Measurements from ENCODE around the gene INPP4B. TPM values are rescaled to one million over a fixed set of nuclear protein-coding genes. Genes with fewer than 3 reads are reported as not detected.

Gene INPP4B
- total RNA-seq, 1 experiment from 2014 or later: 0.07 TPM

GRCh38 chr4:142818476-142818875 lies 27.6 kb downstream of the INPP4B start:
- H3K27me3 Mint-ChIP-seq (ENCODE audit: low read depth): no peaks in the 10 kb centered on the region; the same call in 1 of the 2 replicates
- H3K9me3 Mint-ChIP-seq: no peaks in the 10 kb centered on the region
- Histone ChIP-seq H4K5ac (ENCODE audit: insufficient read length, low read depth, low read length) (no peak overlapping the region), H4K91ac (ENCODE audit: insufficient read length, low read depth, low read length) (no peak overlapping the region), H4K20me1 (ENCODE audit: control insufficient read depth, insufficient read depth, insufficient read length) (no peaks in the 10 kb centered on the region), H3K9ac (ENCODE audit: extremely low read depth, insufficient read length, low read length) (no peak overlapping the region), H4K8ac (replicated peaks; ENCODE audit: insufficient read length, low read depth, low read length) (no peak overlapping the region), H3K4me2 (ENCODE audit: insufficient read depth, insufficient read length, low read length) (no peak overlapping the region), H3T11ph (ENCODE audit: low read length) (no peak overlapping the region), H2BK120ac (ENCODE audit: low read depth, low read length, poor library complexity, severe bottlenecking) (no peak overlapping the region), H3K18ac (ENCODE audit: insufficient read length, low read depth, low read length) (no peak overlapping the region), H2AFZ (ENCODE audit: low read length) (no peak overlapping the region), H3K27ac (ENCODE audit: insufficient read length, low read depth, low read length) (no peak overlapping the region), H3K23ac (ENCODE audit: insufficient read length, low read depth, low read length) (no peak overlapping the region), H3K4ac (ENCODE audit: low read depth, low read length) (no peak overlapping the region), H3K23me2 (ENCODE audit: insufficient read length, low read depth, low read length, poor library complexity, severe bottlenecking) (no peaks in the 10 kb centered on the region), H3K56ac (ENCODE audit: insufficient read length, low read depth, low read length) (no peak overlapping the region), H2AK5ac (ENCODE audit: insufficient read length, low read length) (no peak overlapping the region), H3K79me1 (ENCODE audit: insufficient read depth, low read depth, low read length, poor library complexity, severe bottlenecking) (no peaks in the 10 kb centered on the region), H2BK20ac (ENCODE audit: low read depth, low read length, poor library complexity, severe bottlenecking) (no peak overlapping the region), H2BK15ac (ENCODE audit: low read depth, low read length) (no peak overlapping the region), H2BK12ac (ENCODE audit: insufficient read length, low read depth, low read length) (no peak overlapping the region), H3K9me3 (ENCODE audit: control insufficient read depth, low read depth, low read length) (no peaks in the 10 kb centered on the region), H3K4me1 (ENCODE audit: insufficient read depth, low read length) (no peaks in the 10 kb centered on the region), H3K27me3 (ENCODE audit: insufficient read depth, low read length) (no peaks in the 10 kb centered on the region), H2BK5ac (ENCODE audit: insufficient read length, low read length) (no peak overlapping the region), H3K14ac (ENCODE audit: insufficient read depth, low read length) (no peak overlapping the region), H3K79me2 (ENCODE audit: insufficient read depth, low read length) (no peaks in the 10 kb centered on the region)
- H3K4me1 Mint-ChIP-seq: no peaks in the 10 kb centered on the region
- H3K27ac Mint-ChIP-seq: no peak overlapping the region; a peak in 1 of 7 replicates
- no peak for DNase-seq
- no CpG with 5 or more reads among the region's 4 CpGs for WGBS (ENCODE audit: extremely low coverage, insufficient read length, low lambda C conversion rate)
- no peaks in the 10 kb centered on the region; a peak in 1 of 7 replicates for H3K36me3 Mint-ChIP-seq (ENCODE audit: insufficient read depth in 1 of 3, low read depth in 3 of 3)
- no peak overlapping the region for H3K4me3 Mint-ChIP-seq
- TF ChIP-seq CTCF (conservative IDR thresholded peaks at IDR 0.05): no peak

Measured in H9 (cell line).